Thoracic aorta endothelial cell (primary cell): ENCODE results near the gene RORB. TPM values are rescaled to one million over a fixed set of nuclear protein-coding genes. Genes with fewer than 3 reads are reported as not detected.

ENCODE experiments used
- total RNA-seq: library from RNA; depleted of rRNA; stranded (reverse); fragments of >200 nt; gene quantifications from 2 replicates; pipeline ENCODE4 v1.2.3, GENCODE V29; 2012

Gene RORB
- not detected in 2 replicates for total RNA-seq

DNA sequence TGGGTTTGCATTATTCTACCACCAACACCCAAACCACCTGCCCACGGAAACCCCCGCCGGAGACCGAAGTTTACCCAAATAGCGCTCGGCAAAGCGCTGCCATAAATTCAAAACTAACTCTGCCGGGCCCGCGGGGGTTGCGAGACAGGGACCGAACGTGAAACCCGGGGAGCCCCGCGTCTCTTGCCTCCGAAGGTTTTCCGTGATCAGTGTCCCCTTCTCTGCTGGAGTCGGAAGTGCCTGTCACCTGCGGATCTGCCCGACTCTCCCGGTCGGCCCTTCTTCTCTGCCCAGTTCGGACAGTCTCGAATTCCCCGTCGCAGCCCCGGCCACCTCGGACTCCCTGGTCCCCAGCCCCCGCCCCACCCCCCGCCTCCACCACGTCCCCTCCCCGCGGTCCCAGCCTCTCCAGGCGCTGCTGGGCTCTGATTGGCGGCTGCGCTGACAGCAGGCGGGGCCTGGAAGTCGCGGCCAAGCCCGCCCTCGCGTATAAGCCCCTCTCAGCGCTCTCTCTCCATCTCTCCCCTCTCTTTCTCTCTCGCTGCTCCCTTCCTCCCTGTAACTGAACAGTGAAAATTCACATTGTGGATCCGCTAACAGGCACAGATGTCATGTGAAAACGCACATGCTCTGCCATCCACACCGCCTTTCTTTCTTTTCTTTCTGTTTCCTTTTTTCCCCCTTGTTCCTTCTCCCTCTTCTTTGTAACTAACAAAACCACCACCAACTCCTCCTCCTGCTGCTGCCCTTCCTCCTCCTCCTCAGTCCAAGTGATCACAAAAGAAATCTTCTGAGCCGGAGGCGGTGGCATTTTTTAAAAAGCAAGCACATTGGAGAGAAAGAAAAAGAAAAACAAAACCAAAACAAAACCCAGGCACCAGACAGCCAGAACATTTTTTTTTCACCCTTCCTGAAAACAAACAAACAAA, at the start of gene RORB:
Gene RORB (plus strand): TSS at position 517 of the 929 bp plus-strand sequence. CDS start 642 bp downstream, outside the sequence.

